Cardiac fibroblast (primary cell): ENCODE measurements around the gene IL22RA2.

ENCODE experiments used
- DNase-seq, 2 donors: peaks; one replicate each; pipeline versions ENCODE4 v3.0.0 to v3.0.0-alpha.2; 2010; ENCODE audit warnings: low read depth in 2 of 2
- H3K4me3 ChIP-seq, 2 donors: replicated peaks in 1 of 2; 1 replicate in 1 of 2; 2 replicates in 1 of 2; pipeline ENCODE4 v1.5.1; 2011; ENCODE audit warnings: low read depth in 2 of 2, low read length in 2 of 2, mild to moderate bottlenecking in 2 of 2, moderate library complexity in 1 of 2
- CTCF ChIP-seq: IDR thresholded peaks from one replicate; pipeline ENCODE4 v1.5.1; 2011; ENCODE audit warnings: low read depth, mild to moderate bottlenecking, low read length, inconsistent platforms

Gene IL22RA2

GRCh38 chr6:137150072-137150471, 23.4 kb downstream of the IL22RA2 start:
- DNase-seq = no peak
- no peak overlapping the region for H3K4me3 ChIP-seq
- TF ChIP-seq CTCF = no peak

- TF ChIP-seq CTCF = no peak
- no peak overlapping the region for H3K4me3 ChIP-seq
- no peak for DNase-seq
Measured at GRCh38 chr6:137149035-137149393, 24.4 kb downstream of the IL22RA2 start.

GRCh38 chr6:137148306-137149034, 25.0 kb downstream of the IL22RA2 start:
- DNase-seq = peak; percentile 12 to 86
- no peak overlapping the region for H3K4me3 ChIP-seq
- no peak for TF ChIP-seq CTCF

- no peak overlapping the region for H3K4me3 ChIP-seq
- DNase-seq = no peak
- TF ChIP-seq CTCF = no peak
Measured at GRCh38 chr6:137147195-137147594, 26.2 kb downstream of the IL22RA2 start.

GRCh38 chr6:137146206-137146605, 27.2 kb downstream of the IL22RA2 start:
- no peak overlapping the region for H3K4me3 ChIP-seq
- DNase-seq = no peak
- TF ChIP-seq CTCF = no peak

GRCh38 chr6:137145421-137145820, 28.0 kb downstream of the IL22RA2 start:
- no peak overlapping the region for H3K4me3 ChIP-seq
- DNase-seq = peak; percentile 20 to 67
- no peak for TF ChIP-seq CTCF

- H3K4me3 ChIP-seq = no peak overlapping the region
- peak; percentile 51 for TF ChIP-seq CTCF
- peak; percentile 33 to 53 for DNase-seq
Measured at GRCh38 chr6:137136065-137136464, 37.4 kb downstream of the IL22RA2 start.
